ENCODE measurements around the gene APEH.

Gene APEH

DNA sequence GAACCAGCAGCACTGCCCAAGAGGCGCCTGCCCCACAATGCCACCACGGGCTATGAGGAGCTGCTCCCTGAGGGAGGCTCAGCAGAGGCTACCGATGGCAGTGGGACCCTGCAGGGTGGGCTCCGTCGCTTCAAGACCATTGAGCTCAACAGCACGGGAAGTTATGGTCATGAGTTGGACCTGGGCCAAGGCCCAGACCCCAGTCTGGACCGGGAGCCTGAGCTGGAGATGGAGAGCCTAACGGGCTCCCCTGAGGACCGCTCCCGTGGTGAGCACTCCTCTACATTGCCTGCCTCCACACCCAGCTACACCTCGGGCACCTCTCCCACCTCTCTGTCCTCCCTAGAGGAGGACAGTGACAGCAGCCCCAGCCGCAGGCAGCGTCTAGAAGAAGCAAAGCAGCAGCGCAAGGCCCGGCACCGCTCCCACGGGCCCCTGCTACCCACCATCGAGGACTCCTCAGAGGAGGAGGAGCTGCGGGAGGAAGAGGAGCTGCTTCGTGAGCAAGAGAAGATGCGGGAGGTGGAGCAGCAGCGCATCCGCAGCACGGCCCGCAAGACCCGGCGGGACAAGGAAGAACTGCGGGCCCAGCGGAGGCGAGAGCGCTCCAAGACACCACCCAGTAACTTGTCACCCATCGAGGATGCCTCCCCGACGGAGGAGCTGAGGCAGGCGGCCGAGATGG lies 21.8 kb upstream of the APEH start:
- no peak for DNase-seq

DNA sequence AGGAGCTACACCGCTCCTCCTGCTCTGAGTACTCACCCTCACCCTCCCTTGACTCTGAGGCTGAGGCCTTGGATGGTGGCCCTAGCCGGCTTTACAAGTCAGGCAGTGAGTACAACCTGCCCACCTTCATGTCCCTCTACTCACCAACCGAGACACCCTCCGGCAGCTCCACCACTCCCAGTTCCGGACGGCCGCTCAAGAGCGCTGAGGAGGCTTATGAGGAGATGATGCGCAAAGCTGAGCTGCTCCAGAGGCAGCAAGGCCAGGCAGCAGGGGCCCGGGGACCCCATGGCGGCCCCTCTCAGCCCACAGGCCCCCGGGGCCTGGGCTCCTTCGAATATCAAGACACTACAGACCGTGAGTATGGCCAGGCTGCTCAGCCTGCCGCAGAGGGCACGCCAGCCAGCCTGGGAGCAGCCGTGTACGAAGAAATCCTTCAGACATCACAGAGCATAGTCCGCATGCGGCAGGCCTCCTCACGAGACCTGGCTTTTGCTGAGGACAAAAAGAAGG lies 21.2 kb upstream of the APEH start:
- no peak for DNase-seq

DNA sequence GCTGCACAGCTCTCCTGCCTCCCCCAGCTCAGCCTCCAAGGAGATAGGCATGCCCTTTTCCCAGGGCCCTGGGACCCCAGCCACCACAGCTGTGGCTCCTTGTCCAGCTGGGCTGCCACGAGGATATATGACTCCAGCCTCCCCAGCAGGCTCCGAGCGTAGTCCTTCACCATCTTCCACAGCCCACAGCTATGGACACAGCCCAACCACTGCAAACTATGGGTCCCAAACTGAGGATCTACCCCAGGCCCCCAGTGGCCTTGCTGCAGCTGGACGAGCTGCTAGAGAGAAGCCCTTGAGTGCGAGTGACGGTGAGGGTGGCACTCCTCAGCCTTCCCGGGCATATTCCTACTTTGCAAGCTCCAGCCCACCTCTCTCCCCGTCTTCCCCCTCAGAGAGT lies 20.5 kb upstream of the APEH start:
- no peak for DNase-seq

DNA sequence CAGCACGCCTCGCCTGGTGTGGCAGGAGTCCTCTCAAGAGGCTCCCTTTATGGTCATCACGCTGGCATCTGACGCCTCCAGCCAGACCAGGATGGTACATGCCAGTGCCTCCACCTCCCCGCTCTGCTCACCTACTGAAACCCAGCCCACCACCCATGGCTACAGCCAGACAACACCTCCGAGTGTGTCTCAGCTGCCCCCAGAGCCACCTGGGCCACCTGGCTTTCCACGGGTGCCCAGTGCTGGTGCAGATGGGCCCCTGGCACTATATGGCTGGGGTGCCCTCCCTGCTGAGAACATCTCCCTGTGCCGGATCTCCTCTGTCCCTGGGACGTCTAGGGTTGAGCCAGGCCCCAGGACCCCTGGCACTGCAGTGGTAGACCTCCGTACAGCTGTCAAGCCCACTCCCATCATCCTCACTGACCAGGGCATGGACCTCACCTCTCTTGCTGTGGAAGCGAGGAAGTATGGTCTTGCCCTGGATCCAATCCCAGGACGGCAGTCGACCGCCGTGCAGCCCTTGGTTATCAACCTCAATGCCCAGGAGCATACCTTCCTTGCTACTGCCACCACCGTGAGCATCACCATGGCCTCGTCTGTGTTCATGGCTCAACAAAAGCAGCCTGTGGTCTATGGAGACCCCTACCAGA lies 19.9 kb upstream of the APEH start:
- no peak for DNase-seq

DNA sequence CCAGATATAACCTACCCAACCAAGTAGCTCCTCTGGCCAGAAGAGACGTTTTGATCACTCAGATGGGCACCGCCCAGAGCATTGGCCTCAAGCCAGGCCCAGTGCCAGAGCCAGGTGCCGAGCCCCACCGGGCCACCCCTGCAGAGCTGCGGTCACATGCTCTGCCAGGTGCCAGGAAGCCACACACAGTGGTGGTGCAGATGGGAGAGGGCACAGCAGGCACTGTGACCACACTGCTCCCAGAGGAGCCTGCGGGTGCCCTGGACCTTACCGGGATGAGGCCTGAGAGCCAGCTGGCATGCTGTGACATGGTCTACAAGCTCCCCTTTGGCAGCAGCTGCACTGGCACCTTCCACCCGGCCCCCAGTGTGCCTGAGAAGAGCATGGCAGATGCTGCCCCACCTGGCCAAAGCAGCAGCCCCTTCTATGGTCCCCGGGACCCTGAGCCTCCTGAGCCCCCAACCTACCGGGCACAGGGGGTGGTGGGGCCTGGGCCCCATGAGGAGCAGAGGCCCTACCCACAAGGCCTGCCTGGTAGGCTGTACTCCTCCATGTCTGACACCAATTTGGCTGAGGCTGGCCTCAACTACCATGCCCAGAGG lies 19.1 kb upstream of the APEH start:
- no peak for DNase-seq

DNA sequence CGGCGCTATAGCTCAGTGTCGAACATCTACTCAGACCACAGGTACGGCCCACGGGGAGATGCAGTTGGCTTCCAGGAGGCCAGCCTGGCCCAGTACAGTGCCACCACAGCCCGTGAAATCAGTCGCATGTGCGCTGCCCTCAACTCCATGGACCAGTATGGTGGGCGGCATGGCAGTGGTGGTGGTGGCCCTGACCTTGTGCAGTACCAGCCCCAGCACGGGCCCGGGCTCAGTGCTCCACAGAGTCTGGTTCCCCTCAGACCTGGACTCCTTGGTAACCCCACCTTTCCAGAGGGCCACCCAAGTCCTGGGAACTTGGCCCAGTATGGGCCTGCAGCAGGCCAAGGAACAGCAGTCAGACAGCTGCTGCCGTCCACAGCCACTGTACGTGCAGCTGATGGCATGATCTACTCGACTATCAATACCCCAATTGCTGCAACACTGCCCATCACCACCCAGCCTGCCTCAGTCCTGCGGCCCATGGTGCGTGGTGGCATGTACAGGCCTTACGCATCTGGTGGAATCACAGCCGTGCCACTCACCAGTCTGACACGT lies 18.3 kb upstream of the APEH start:
- no peak for DNase-seq

DNA sequence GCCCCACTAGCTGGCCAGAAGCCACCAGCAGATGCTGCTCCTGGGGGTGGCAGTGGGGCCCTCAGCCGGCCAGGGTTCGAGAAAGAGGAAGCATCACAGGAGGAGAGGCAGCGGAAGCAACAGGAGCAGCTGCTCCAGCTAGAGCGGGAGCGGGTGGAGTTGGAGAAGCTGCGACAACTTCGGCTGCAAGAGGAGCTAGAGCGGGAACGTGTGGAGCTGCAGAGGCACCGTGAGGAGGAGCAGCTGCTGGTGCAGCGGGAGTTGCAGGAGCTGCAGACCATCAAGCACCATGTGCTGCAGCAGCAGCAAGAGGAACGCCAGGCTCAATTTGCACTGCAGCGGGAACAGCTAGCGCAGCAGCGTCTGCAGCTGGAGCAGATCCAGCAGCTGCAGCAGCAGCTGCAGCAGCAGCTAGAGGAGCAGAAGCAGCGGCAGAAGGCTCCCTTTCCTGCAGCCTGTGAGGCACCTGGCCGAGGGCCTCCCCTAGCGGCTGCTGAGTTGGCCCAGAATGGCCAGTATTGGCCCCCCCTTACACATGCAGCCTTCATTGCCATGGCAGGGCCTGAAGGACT lies 17.5 kb upstream of the APEH start:
- no peak for DNase-seq

DNA sequence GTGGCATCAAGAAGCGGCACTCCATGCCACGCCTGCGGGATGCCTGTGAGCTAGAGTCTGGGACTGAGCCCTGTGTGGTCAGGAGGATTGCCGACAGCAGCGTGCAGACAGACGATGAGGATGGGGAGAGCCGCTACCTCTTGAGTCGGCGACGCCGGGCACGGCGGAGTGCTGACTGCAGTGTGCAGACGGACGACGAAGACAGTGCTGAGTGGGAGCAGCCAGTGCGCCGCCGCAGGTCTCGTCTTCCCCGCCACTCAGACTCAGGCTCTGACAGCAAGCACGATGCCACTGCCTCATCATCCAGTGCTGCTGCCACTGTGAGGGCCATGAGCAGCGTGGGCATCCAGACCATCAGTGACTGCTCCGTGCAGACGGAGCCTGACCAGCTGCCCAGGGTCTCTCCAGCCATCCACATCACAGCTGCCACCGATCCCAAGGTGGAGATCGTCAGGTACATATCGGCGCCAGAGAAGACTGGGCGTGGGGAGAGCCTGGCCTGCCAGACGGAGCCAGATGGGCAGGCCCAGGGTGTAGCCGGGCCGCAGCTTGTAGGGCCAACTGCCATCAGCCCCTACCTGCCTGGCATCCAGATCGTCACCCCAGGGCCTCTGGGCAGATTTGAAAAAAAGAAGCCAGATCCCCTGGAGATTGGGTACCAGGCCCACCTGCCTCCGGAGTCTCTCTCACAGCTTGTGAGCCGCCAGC lies 16.8 kb upstream of the APEH start:
- no peak for DNase-seq

DNA sequence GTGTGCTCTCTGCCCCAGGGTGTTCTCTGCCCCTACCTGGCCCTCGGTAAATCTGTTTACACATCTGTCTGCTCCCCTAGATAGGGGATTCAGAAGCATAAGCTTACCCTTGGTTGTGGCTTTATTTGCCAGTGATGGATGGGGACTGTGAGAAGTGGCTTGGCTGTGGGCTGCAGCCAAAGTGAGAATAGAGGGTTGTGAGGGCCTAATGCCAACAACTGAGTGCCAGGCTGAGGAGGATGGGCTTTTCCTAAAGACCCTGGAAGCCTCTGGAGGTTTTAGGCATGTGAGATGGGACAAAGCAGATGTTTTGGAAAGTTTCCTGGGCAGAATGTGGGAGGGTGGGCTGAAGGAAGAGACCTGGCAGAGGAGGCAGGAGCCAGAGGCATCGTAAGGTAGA lies 15.4 kb upstream of the APEH start:
- DNase-seq, result no peak

DNA sequence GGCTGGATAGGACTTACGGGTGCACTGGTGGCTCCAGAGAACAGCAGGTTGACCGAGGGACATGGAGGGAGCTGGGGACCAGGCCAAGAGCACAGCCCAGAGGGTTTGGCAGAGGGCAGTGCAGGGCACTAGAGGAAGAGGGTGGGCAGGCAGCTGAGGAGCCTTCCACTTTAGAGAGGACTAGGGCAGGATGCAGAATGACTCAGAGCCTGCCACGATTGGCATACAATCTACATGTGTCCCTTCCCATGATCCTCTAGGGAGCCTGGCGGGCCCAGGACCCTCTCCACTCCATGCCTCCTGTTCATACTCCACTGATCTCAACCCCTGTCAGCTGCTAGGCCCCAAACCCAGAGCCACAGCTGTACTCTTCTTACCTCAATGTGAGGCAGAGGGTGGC lies 14.4 kb upstream of the APEH start:
- no peak for DNase-seq

DNA sequence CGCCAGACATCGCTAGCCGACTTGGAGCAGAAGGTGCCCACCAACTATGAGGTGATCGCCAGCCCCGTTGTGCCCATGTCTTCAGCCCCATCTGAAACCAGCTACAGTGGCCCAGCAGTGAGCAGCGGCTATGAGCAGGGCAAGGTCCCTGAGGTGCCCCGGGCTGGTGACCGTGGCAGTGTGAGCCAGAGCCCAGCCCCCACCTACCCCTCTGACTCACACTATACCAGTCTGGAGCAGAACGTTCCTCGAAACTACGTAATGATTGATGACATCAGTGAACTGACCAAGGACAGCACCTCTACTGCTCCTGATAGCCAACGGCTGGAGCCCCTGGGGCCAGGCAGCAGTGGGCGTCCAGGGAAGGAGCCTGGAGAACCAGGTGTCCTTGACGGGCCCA lies 12.9 kb upstream of the APEH start:
- no peak for DNase-seq

DNA sequence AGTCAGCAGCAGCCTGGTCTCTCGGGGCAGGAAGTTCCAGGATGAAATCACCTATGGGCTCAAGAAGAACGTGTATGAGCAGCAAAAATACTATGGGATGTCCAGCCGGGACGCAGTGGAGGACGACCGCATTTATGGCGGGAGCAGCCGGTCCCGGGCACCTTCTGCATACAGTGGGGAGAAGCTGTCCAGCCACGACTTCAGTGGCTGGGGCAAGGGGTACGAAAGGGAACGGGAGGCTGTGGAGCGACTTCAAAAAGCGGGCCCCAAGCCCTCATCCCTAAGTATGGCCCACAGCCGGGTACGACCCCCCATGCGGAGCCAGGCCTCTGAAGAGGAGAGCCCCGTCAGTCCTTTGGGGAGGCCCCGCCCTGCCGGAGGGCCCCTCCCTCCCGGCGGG lies 12.1 kb upstream of the APEH start:
- DNase-seq, result no peak

DNA sequence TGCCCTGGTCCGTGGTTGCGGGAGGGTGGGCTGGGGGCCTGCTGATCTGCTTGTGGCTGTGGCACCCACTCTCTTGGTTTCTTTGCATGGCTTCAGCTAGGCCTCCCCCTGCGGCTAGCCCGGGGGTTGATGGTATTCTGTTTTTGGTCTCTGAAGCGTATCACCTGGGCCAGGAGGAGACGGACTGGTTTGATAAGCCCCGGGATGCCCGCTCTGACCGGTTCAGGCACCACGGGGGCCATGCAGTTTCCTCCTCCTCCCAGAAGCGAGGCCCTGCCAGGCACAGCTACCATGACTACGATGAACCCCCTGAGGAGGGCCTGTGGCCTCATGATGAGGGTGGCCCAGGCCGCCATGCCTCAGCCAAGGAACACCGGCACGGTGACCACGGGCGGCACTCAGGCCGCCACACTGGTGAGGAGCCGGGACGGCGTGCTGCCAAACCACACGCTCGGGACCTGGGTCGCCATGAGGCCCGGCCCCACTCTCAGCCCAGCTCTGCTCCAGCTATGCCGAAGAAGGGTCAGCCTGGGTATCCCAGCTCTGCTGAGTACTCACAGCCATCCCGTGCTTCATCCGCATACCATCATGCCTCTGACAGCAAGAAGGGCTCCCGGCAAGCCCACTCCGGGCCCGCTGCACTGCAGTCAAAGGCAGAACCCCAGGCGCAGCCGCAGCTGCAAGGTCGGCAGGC lies 11.3 kb upstream of the APEH start:
- no peak for DNase-seq

DNA sequence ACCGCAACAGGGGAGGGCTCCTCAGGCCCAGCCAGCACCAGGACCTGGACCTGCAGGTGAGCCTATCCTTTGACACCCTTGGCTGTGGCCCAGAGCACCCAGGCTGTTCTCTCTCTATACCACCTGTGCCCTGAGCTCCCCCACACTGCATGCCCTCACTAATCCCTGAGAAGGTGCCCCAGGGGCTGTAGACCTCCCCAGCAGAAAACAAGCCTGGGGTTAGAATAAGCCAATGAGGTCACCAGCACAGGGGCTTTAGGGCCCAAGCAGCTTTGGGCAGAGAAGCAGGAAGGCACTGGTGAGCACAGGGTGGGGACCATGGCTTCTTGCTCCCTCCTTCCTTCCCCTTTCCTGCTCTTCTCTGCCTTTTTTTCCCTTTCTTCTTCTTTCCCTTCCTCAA lies 10.3 kb upstream of the APEH start:
- no peak for DNase-seq

DNA sequence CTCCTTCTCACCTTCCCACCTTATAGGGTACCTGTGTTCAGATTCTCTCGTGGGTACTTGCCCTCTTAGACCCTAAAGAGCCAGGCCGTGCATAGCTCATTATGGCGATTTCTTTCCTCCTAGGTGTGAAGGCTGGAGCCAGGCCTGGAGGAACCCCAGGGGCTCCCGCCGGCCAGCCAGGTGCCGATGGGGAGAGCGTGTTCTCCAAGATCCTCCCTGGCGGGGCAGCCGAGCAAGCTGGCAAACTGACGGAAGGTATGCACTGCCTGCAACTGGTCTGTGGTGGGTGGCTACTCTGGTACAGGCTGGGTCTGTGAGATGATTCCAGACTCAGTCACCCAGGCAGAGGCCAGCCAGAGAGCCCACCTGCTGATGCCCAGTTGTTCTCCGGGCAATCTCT lies 9.9 kb upstream of the APEH start:
- no peak for DNase-seq

DNA sequence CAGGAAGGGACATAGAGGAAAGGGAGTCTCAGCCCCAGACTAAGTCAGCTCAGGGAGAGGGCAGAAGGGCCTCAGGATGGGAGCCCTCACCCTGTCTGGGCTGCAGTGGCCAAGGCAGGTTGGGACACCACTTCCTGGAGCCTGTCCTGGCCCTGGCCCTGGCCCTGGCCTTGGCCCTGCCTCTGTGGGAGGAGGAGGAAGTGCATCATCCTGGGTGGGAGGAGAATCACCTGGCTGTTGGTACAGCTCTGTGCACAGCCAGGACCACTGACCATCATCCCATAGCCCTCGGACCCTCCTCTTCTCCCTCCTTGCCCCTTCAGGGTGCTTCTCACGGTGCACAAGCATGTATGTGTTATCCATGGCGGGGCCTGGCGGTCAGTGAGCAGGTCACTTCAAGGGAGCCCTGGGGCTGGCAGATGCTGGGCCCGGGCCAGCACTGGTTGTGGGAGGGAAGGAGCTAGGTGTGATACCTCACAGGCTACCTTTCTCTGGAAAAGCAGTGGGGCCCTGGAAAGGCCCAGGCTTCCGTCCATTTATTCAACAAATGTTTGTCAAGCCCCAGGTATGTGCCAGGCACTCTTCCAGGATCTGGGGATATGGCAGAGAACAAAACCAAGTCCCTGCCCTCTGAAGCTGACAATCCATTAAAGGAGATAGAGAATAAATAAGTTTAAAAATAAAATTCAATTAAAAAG lies 8.2 kb upstream of the APEH start:
- no peak for DNase-seq

DNA sequence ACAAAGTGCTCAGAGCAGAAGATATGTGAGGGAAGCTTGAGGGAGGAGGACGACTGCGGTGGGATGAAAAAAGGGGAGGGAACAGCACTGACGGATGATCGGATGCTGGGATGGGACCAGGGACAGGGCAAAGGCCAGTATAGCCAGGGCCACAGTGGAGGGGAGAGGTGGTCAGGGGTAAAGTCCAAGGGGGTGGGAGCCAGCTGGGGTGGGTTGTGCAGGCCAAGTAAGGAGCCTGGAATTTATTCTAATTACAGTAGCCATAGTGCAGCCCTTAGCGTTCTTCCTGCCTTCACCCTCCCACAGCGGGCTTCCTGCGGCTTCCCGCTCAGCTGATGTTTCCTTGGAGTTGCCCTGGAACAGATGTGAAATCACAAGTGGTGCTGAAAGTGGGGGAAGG lies 7.6 kb upstream of the APEH start:
- no peak for DNase-seq

DNA sequence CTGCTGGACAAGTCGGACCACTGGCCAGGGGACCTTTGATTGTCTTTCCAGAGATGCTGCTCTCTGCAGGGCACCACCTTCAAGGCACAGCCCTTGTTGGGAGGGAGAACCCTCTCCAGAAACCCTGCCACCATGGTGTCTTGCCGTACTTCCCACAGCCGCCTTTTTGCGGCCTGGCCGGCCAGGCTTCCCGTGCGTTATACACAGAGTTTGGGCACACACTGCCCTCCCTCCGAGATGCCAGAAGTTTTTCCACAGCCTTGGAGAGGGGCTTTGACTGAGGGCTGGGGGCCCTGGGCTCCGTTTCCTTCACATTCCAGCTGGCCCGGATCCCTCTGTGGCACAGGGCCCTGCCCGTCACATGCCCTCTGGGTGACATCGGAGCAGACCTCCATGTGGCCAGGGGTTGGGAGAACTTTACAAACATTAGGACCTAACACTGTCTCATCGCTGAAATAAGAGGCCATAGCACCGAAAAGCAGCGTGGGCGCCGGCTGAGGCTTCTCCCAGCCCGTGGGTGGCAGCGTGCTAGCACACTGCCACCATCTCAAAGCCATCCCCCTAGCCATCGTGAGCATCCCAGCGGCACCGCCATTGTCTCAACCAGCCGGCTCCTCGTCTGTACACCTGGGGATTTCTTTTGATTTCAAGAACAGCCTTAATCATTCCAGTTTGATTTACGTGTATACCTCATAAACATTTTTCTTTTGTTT lies 6.3 kb upstream of the APEH start:
- no peak for DNase-seq

DNA sequence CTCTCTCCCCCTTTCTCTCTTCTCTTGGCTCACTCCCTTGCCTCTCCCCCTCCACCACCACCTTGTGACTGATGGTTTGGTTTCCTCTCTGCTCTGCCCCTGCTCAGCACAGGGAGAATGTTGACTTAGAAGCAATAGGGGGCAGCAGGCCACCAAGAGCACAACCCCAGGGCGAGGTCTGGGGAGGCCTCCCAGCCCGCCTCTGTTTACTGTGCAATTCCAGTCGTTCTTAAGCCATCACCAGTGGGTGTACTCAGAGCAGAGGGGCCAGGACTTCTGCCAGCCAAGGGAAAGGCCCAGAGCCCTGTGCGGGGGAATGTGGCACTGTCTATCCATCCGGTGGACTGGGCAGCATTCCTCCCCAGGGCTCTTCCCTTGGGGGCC lies 5.7 kb upstream of the APEH start:
- no peak for DNase-seq

DNA sequence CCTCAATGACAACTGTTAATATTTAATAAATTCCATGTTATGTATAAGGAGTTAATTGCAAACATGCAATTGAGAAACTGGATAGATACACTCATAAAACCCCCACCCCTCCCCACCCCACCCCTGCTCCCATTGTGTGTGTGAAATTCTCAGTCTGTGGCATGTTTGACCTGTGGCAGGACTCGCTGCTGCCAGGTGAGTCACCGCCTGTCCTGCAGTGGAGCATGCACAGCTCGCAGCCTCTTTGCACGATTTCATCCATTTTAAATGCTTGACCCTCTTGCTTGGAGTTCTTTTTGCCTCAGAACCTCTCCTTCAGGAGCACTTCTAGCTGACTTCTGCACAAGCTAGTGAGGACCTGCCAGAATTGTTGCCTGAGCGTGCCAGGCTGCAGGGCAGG lies 5.3 kb upstream of the APEH start:
- DNase-seq, result no peak

DNA sequence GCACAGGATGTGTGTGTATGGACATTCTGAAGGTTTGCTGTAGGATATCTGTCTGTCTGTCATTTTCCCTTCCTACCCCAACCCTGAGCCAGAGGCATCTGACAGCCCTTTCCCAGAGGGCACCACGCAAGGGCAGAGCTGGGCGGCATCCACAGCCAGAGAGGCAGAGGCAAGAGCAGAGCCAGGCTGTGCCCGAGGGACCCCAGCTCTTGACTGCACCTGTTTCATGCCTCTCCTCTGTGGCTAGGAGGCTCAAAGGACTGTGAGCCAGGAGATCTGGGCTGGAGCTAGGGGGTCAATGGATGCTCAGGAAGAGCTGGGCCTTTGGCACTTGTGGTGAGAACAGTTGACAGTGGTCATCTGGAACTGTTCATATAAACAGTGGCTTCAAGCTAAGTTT lies 4.8 kb upstream of the APEH start:
- DNase-seq, result no peak

Data from activated gamma-delta T cell (primary cell).